Parathyroid adenoma (tissue), 2 donors: Measurements from ENCODE around the gene PLEKHB2.
"Not testable (repeated sequence)": the region's sequence is repeated elsewhere in the genome, so short reads cannot be mapped to it uniquely, and the experiment has no call there.

Experiments used
- H2AFZ ChIP-seq: fragments of 300-600 bp; sonication (generic); one replicate; pipeline ENCODE4 v1.7.0; 2017; ENCODE audit warnings: antibody characterized with exemption, mild to moderate bottlenecking
- H3K27ac ChIP-seq: fragments of 300-600 bp; sonication (generic); one replicate; pipeline ENCODE4 v1.7.0; 2017
- H3K27me3 ChIP-seq: fragments of 300-600 bp; sonication (generic); one replicate; pipeline ENCODE4 v1.7.0; 2017; ENCODE audit warnings: low read length; ENCODE audit not compliant: control insufficient read depth, insufficient read depth
- H3K36me3 ChIP-seq: fragments of 300-600 bp; sonication (generic); one replicate; pipeline ENCODE4 v1.7.0; 2017; ENCODE audit warnings: low read length; ENCODE audit not compliant: control insufficient read depth, insufficient read depth
- H3K4me1 ChIP-seq: fragments of 300-600 bp; sonication (generic); one replicate; pipeline ENCODE4 v1.7.0; 2017; ENCODE audit warnings: control low read depth
- H3K4me2 ChIP-seq: fragments of 300-600 bp; sonication (generic); one replicate; pipeline ENCODE4 v1.7.0; 2017; ENCODE audit warnings: low read length
- H3K4me3 ChIP-seq: fragments of 300-600 bp; sonication (generic); one replicate; pipeline ENCODE4 v1.7.0; 2017; ENCODE audit warnings: low read depth, low read length
- H3K79me2 ChIP-seq: fragments of 300-600 bp; sonication (generic); one replicate; pipeline ENCODE4 v1.7.0; 2017; ENCODE audit warnings: control low read depth
- H3K9ac ChIP-seq: fragments of 300-600 bp; sonication (generic); one replicate; pipeline ENCODE4 v1.7.0; 2017; ENCODE audit warnings: mild to moderate bottlenecking
- H3K9me3 ChIP-seq: fragments of 300-600 bp; sonication (generic); one replicate; pipeline ENCODE4 v1.7.0; 2017; ENCODE audit warnings: low read length; ENCODE audit not compliant: control insufficient read depth
- CTCF ChIP-seq: fragments of 300-600 bp; sonication (generic); IDR thresholded peaks from one replicate; pipeline ENCODE4 v1.7.0; 2017; ENCODE audit warnings: antibody characterized with exemption, mild to moderate bottlenecking
- donor health status: primary hyperparathyroidism.

Gene PLEKHB2

GRCh38 chr2:131058920-131059319, 46.2 kb upstream of the PLEKHB2 start:
- H3K9ac ChIP-seq, result no peak overlapping the region
- H3K9me3 ChIP-seq, result no peaks in the 10 kb centered on the region
- H3K4me2 ChIP-seq, result no peak overlapping the region
- no peak overlapping the region for H3K27ac ChIP-seq
- no peak for TF ChIP-seq CTCF
- no peaks in the 10 kb centered on the region for H3K27me3 ChIP-seq
- no peak overlapping the region for H2AFZ ChIP-seq
- peaks cover 67% of the 10 kb centered on the region for H3K79me2 ChIP-seq
- H3K36me3 ChIP-seq, result no peaks in the 10 kb centered on the region
- no peak overlapping the region for H3K4me3 ChIP-seq
- peaks cover 27% of the 10 kb centered on the region for H3K4me1 ChIP-seq

GRCh38 chr2:131063501-131064283, 41.4 kb upstream of the PLEKHB2 start:
- no peak overlapping the region for H3K27ac ChIP-seq
- no peaks in the 10 kb centered on the region for H3K36me3 ChIP-seq
- H3K9me3 ChIP-seq, result no peaks in the 10 kb centered on the region
- H3K4me1 ChIP-seq, result peaks cover 29% of the 10 kb centered on the region
- no peak for TF ChIP-seq CTCF
- no peak overlapping the region for H3K9ac ChIP-seq
- no peak overlapping the region for H3K4me2 ChIP-seq
- H3K27me3 ChIP-seq, result no peaks in the 10 kb centered on the region
- peaks cover 54% of the 10 kb centered on the region for H3K79me2 ChIP-seq
- H3K4me3 ChIP-seq, result no peak overlapping the region
- H2AFZ ChIP-seq, result no peak overlapping the region

GRCh38 chr2:131064589-131065512, 40.3 kb upstream of the PLEKHB2 start:
- Histone ChIP-seq H3K27me3 (no peaks in the 10 kb centered on the region), H3K79me2 (peaks cover 55% of the 10 kb centered on the region), H3K4me2 (no peak overlapping the region), H3K9ac (no peak overlapping the region), H3K36me3 (no peaks in the 10 kb centered on the region), H2AFZ (no peak overlapping the region), H3K9me3 (no peaks in the 10 kb centered on the region), H3K27ac (no peak overlapping the region), H3K4me3 (no peak overlapping the region), H3K4me1 (peaks cover 26% of the 10 kb centered on the region)
- TF ChIP-seq CTCF, result no peak

- no peaks in the 10 kb centered on the region for H3K9me3 ChIP-seq
- no peak overlapping the region for H3K27ac ChIP-seq
- no peak overlapping the region for H3K9ac ChIP-seq
- H3K4me2 ChIP-seq, result no peak overlapping the region
- H3K27me3 ChIP-seq, result no peaks in the 10 kb centered on the region
- no peak overlapping the region for H2AFZ ChIP-seq
- no peaks in the 10 kb centered on the region for H3K36me3 ChIP-seq
- H3K79me2 ChIP-seq, result peaks cover 60% of the 10 kb centered on the region
- H3K4me3 ChIP-seq, result no peak overlapping the region
- peaks cover 15% of the 10 kb centered on the region for H3K4me1 ChIP-seq
- no peak for TF ChIP-seq CTCF
Measured at GRCh38 chr2:131067465-131068125, 37.5 kb upstream of the PLEKHB2 start.

GRCh38 chr2:131068172-131068571, 37.0 kb upstream of the PLEKHB2 start:
- H3K27me3 ChIP-seq, H3K4me3 ChIP-seq, H3K9me3 ChIP-seq, H3K27ac ChIP-seq, H3K36me3 ChIP-seq, H3K4me2 ChIP-seq, H3K9ac ChIP-seq, H2AFZ ChIP-seq: not testable (repeated sequence)
- peaks cover 65% of the 10 kb centered on the region for H3K79me2 ChIP-seq
- H3K4me1 ChIP-seq, result peaks cover 14% of the 10 kb centered on the region

GRCh38 chr2:131075578-131075977, 29.6 kb upstream of the PLEKHB2 start:
- not testable (repeated sequence) for H3K36me3 ChIP-seq, H2AFZ ChIP-seq, H3K4me1 ChIP-seq, H3K4me3 ChIP-seq, H3K4me2 ChIP-seq, H3K27me3 ChIP-seq, H3K27ac ChIP-seq, H3K9me3 ChIP-seq, H3K9ac ChIP-seq
- H3K79me2 ChIP-seq, result peaks cover 72% of the 10 kb centered on the region
